ENCODE results near the gene PAN2. TPM values are rescaled to one million over a fixed set of nuclear protein-coding genes. Genes with fewer than 3 reads are reported as not detected.
A peak's percentile ranks its signal among the peaks of the same experiment; 100 is the strongest.

Gene PAN2
- total and polyA plus RNA-seq, 10 of the 15 experiments (the other 5 are each of a cell fraction or from before 2014, with no cell fraction given) = 14.4 to 61.8 (median 34.9) TPM

- TF ChIP-seq HSF1 (IDR thresholded peaks at IDR 0.05; ENCODE audit: low read depth, low read length) (no peak), CBX3 (IDR thresholded peaks at IDR 0.05; ENCODE audit: borderline replicate concordance, low read depth) (no peak), BHLHE40 (IDR thresholded peaks at IDR 0.05; ENCODE audit: borderline replicate concordance in 1 of 2, low read depth in 2 of 2, low read length in 1 of 2) (peak in 1 of 2 experiments; percentile 55; a peak in 2 of 4 replicates), ZBTB11 (CRISPR knock-in tag; IDR thresholded peaks at IDR 0.05) (no peak), LARP7 (IDR thresholded peaks at IDR 0.05) (peak; percentile 86), ZNF687 (IDR thresholded peaks at IDR 0.05) (no peak), ZNF217 (IDR thresholded peaks at IDR 0.05) (no peak), STAT1 (conservative IDR thresholded peaks at IDR 0.05) (no peak), IRF5 (IDR thresholded peaks at IDR 0.05; ENCODE audit: borderline replicate concordance) (no peak), NFYB (IDR thresholded peaks at IDR 0.05; ENCODE audit: insufficient read depth, low read depth, low read length) (peak; percentile 78), SMAD5 (IDR thresholded peaks at IDR 0.05; ENCODE audit: low read depth) (peak; percentile 52; the same call in 1 of the 2 replicates), RAD21 (IDR thresholded peaks at IDR 0.05; ENCODE audit: insufficient read depth, low read depth, low read length) (peak; percentile 24; the same call in 1 of the 2 replicates), RELA (IDR thresholded peaks at IDR 0.05; ENCODE audit: borderline replicate concordance, partially characterized antibody) (no peak), SMARCA5 (IDR thresholded peaks at IDR 0.05) (peak; percentile 73; the same call in 1 of the 2 replicates), EP300 (IDR thresholded peaks at IDR 0.05; ENCODE audit: borderline replicate concordance in 1 of 2, control insufficient read depth in 1 of 2, low read depth in 2 of 2, low read length in 2 of 2) (no peak), POU2F2 (IDR thresholded peaks at IDR 0.05; ENCODE audit: borderline replicate concordance, low read depth, low read length) (no peak), SMC3 (IDR thresholded peaks at IDR 0.05; ENCODE audit: borderline replicate concordance, low read length) (peak; percentile 7; the same call in 1 of the 2 replicates), POLR2AphosphoS2 (IDR thresholded peaks at IDR 0.05; ENCODE audit: low read depth, low read length) (0 out of 2 replicates have a peak, but pooled peaks have one; percentile 42)
Measured at GRCh38 chr12:56266693-56267442, 66.9 kb downstream of the PAN2 start, which contains the start of gene COQ10A (continued).
